PC-9 (cell line): Measurements from ENCODE around the gene AIG1.

Experiments
- EZH2 ChIP-seq: fragments of 200-600 bp; sonication (generic); IDR thresholded peaks from 2 replicates; pipeline ENCODE4 v1.8.0; 2017; ENCODE audit warnings: antibody characterized with exemption, low read depth
- TF ChIP-seq, protein P1 (sequence below): fragments of 200-600 bp; sonication (generic); conservative IDR thresholded peaks from 2 replicates; pipeline ENCODE4 v1.6.1; 2017; ENCODE audit warnings: mixed run types, antibody characterized with exemption, mild to moderate bottlenecking, moderate library complexity

GRCh38 chr6:143055213-143055612 is 5.5 kb upstream of the AIG1 start:
- TF ChIP-seq, protein P1, sequence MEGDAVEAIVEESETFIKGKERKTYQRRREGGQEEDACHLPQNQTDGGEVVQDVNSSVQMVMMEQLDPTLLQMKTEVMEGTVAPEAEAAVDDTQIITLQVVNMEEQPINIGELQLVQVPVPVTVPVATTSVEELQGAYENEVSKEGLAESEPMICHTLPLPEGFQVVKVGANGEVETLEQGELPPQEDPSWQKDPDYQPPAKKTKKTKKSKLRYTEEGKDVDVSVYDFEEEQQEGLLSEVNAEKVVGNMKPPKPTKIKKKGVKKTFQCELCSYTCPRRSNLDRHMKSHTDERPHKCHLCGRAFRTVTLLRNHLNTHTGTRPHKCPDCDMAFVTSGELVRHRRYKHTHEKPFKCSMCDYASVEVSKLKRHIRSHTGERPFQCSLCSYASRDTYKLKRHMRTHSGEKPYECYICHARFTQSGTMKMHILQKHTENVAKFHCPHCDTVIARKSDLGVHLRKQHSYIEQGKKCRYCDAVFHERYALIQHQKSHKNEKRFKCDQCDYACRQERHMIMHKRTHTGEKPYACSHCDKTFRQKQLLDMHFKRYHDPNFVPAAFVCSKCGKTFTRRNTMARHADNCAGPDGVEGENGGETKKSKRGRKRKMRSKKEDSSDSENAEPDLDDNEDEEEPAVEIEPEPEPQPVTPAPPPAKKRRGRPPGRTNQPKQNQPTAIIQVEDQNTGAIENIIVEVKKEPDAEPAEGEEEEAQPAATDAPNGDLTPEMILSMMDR: no peak
- TF ChIP-seq EZH2: no peak
